Measurements from ENCODE around the gene ANXA4.

ANXA4 gene

GRCh38 chr2:69847068-69847828 lies 105.3 kb downstream of the ANXA4 start:
- no peak for DNase-seq (ENCODE audit: low spot score)

DNA sequence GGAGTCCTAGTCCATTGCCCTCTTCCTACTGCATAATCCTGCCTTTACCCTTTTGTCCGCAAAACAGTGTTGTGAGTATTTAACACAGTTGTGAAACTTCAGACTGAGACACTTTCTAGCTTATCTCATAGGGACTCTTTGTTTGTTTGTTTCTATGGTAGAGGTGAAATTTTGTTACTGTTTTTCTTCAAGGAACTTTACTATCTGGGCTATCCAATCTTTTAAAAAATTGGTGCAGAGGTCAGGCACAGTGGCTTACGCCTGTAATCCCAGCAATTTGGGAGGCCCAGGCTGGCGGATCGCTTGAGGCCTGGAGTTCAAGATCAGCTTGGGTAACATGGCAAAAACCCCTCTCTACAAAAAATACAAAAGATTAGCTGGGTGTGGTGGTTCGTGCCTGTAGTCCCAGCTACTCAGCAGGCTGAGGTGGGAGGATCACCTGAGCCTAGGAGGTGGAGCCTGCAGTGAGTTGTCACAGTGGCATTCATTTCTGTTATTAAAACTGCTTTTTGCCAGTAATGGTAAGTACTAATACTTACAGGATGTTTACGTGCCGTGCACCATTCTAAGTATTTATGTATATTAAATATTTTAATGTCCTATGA lies 106.4 kb downstream of the ANXA4 start:
- DNase-seq (ENCODE audit: low spot score), result no peak

- DNase-seq (ENCODE audit: low spot score), result no peak
These were observed 116.3 kb downstream of the ANXA4 start for GRCh38 chr2:69858261-69858660.

- DNase-seq (ENCODE audit: low spot score), result no peak
These were observed 121.4 kb downstream of the ANXA4 start for GRCh38 chr2:69863298-69863697.

Measured in GM03348 (cell line).